Adipose tissue (tissue), 3 donors: ENCODE data around the gene EBI3. TPM values are rescaled to one million over a fixed set of nuclear protein-coding genes. Genes with fewer than 3 reads are reported as not detected.
"Not testable (repeated sequence)": the region's sequence is repeated elsewhere in the genome, so short reads cannot be mapped to it uniquely, and the experiment has no call there.

Experiments used
- H3K27ac ChIP-seq: one replicate; pipeline ENCODE4 v1.5.1; 2013; ENCODE audit warnings: low read depth, low read length
- WGBS, 3 donors: extraction: QIAGEN DNeasy Blood & Tissue Kit; methylation state at CpG; one replicate each; pipeline ENCODE4 v1.1.7; 2013; 5-methylcytosine and 5-hydroxymethylcytosine counted together
- polyA plus RNA-seq, 3 donors: library from polyadenylated mRNA; stranded (reverse); fragments of 200-250 nt; gene quantifications; one replicate each; pipeline ENCODE4 v1.2.3, GENCODE V29; 2013
- donor health status: healthy with polysubstance abuse.
- donor health status: Bipolar disorder and iron deficiency.
- donor health status: healthy.

EBI3 gene
- polyA plus RNA-seq, 3 donors, result 1.4 to 3.5 (median 3.0) TPM

DNA sequence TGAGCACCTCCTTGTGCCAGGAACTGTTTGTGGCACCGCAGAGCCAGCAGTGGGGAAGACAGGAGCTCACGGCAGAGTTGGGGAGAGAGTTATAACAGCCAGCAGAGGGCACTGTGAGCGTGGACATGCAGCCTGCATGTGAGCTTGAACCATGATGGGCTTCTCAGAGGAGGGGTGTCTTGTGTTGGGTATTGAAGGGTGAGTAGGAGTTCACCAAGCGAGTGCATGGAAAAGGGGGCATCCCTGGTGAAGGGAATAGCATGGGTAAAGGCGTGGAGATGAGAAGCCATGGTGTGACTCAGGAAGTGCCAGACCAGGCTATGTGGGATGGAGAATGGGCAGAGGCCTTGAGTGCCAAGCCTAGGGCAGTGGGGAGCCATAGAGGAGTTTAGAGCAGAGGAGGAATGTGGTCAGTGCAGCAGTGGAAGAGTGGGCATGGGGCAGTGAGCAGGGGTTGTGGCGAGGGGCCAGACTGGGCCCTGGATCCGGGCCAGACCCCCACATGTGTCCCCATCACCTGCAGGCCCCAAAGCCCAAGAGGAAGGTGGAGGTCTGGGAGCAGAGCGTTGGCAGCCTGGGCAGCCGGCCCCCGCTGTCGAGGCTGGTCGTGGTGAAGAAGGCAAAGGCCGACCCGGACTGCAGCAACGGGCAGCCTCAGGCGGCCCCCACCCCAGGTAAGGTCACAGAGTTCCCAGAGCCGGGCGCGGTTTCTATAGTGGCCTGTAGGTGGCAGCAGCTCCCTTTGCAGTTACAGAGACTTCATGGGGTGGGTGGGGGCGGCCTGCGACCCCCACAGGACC lies 38.0 kb downstream of the EBI3 start:
- no peak overlapping the region for H3K27ac ChIP-seq
- 42 to 47% (median 42%) methylated on average over 19 to 21 of the region's 21 CpGs for WGBS, 3 donors

DNA sequence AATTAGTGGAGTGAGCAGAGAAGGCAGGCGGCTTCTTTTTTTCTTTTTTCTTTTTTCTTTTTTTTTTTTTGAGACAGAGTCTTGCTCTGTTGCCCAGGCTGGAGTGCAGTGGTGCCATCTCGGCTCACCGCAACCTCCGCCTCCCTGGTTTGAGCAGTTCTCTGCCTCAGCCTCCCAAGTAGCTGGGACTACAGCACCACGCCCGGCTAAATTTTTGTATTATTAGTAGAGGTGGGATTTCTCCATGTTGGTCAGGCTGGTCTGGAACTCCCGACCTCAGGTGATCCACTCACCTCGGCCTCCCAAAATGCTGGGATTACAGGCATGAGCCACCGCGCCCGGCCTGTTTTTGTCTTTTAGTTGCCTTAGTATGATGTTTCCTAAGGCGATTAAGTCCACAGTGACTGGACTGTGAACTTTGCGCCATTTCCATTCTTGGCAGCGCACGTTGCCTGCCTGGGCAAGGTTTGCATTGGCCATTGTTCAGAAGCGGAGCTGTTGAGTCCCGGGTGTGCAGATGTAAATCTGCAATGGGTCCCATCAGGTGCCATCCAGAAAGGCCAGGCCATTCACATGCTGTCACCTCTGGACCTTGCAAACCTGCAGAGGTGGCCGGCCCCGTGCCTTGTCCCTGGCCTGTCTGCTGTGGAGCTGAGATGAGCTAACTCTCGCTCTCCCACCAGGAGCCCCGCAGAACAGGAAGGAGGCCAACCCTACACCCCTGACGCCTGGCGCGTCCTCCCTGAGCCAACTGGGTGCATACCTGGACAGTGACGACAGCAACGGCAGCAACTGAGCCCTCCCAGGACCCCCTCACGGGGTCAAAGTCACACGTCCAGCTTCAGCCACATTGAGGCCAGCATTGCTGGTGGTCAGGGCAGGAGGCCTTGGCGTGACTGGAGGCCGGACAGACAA lies 38.8 kb downstream of the EBI3 start:
- 74 to 89% (median 88%) methylated on average over 30 of the region's 30 CpGs for WGBS, 3 donors
- no peak overlapping the region for H3K27ac ChIP-seq

DNA sequence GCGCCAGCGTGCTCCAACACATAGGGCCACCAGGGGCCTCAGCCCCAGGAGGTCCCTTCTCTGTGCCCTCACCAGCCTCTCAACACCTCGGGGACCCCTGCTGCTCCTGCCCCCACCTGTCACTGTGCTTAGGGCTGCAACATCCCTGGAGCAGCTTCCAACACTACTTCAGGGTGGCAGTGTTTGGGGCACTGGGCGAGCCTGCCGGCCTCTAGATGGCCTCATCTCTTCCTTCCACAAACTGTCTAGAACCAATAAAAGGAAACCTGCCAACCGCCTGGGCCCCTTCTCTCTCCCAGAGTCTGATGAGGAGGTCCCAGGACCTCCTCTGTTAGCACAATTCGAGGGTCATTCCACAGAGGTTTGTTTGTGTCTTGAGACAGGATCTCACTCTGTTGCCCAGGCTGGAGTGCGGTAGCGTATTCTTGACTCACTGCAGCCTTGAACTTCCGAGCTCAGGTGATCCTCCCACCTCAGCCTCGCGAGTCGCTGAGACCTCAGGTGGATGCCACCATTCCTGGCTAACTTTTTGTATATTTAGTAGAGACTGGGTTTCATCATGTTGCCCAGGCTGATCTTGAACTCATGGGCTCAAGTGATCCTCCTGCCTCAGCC lies 39.6 kb downstream of the EBI3 start:
- H3K27ac ChIP-seq, result no peak overlapping the region
- 85 to 89% (median 85%) methylated on average over 13 of the region's 13 CpGs for WGBS, 3 donors

DNA sequence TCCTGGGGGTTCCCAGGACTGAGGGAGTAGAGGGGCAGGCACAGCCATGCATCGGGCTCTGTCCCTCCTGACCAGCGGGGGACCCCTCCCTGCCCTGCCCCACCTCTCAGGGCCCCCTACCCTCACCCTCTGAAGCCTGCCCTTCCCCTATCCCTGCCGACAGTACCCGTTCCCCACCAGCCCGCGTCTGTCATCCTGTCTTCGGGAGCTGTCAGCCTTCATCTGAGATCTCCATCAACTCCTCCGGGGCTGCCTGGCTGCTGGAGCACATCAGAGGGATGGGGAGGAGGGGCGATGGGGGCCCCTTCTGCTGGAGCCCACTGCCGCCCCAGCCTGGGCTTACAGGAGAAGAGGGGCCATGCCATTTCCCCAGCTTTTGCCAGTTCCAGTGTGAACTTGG lies 43.6 kb downstream of the EBI3 start:
- no peak overlapping the region for H3K27ac ChIP-seq
- WGBS, 3 donors, result 74 to 80% (median 75%) methylated on average over 10 of the region's 10 CpGs

DNA sequence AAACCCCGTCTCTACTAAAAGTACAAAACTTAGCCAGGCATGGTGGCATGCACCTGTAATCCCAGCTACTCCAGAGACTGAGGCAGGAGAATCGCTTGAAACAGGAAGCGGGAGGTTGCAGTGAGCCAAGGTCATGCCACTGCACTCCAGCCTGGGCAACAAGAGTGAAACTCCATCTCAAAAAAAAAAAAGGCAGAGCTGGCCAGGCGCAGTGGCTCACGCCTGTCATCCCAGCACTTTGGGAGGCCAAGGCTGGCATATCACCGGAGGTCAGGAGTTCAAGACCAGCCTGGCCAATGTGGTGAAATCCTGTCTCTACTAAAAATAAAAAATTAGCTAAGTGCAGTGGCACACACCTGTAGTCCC lies 45.0 kb downstream of the EBI3 start:
- 66 to 88% (median 86%) methylated on average over 6 of the region's 6 CpGs for WGBS, 3 donors
- not testable (repeated sequence) for H3K27ac ChIP-seq

DNA sequence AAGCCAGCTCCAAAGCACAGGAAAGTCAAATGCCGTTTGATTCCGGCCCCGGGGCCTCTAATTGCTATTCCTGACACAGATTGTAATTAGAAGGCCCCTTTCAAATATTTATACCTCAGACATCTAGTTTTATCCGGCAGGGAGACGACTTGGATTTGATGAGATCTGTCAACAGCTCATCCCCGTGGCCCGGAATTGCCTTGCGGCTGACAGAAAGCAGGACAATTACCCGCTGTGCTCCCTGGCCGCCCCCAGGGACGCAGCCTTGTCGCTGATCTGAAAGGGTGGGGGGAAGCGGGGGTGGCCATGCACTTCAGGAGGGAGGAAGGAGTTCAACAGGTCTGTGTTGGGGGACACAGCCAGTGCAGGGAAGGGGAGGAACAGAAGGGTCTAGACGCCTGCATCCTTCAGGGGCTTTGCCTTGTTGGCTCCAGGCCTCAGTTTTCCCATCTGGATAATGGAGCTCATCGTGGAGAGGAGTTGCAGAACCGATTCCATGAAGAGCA lies 47.9 kb downstream of the EBI3 start:
- WGBS, 3 donors, result 28 to 54% (median 52%) methylated on average over 16 of the region's 16 CpGs
- H3K27ac ChIP-seq, result no peak overlapping the region

DNA sequence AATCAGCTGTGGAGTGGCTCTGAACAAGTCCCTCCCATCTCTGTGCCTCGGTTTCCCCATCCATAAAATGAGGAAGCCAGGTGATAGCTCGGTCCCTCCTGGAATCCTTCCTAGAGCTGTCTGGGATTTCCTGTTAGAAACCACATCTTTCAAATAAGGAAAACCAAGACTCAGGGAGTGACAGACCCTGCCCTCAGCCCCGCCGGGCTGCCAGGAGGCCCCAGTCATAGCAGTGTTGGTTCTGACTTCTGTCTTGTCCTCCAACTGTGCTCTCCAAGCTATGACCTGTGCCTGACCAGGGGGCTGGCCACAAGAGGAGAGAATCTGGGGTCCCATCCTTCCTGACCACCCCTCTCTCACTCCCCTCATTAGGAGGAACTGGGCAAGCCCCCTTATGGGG lies 48.7 kb downstream of the EBI3 start:
- 19 to 27% (median 27%) methylated on average over 4 of the region's 4 CpGs for WGBS, 3 donors

DNA sequence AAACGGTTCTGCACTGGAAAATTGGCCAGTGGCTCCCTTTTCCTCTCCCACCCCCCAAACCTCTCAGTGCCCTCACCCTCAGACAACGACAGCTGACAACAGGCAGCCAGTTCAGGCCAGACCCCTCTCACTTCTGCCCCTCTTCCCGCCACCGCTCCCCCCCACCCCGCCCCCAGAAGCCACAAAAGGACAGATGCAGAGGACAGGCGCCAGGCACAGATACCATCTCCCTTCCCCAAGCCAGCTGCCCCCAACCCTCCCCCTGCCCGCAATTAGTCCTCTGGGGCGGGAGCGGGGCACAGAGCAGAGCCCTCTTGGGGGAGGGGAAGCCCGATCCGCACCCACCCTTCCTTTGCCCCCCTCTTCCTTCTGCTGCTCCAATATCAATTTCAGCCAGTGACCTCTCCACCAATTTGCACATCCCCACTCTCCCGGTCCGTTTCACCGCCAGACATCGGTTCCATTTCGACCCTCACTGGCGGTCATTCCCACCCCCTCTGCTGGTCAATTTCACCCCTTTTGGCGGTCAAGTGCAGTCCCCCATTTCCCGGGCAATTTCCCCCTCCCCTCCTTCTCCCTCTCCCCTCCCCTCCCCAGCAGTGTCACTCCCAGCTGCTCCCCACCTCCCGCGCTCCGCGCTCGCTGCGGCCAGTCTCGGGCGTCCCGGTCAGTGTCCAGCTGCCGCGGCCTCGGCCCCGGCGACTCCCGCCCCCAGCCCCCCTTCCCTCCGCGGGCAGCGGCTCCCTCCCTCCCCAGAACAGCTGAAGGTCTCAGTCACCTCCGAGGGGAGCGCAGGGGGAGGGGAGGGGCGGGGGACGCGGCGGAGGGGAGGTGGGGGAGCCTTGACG lies 49.3 kb downstream of the EBI3 start, which contains the start of gene SHD:
Gene SHD (plus strand): TSS at position 848 of the 848 bp plus-strand sequence. CDS start 798 bp downstream, outside the sequence.
- 1 to 4% (median 2%) methylated on average over 37 to 44 of the region's 44 CpGs for WGBS, 3 donors
- H3K27ac ChIP-seq, result no peak within 1 kb of the TSS

More for the DNA sequence above, 48.7 kb downstream of the EBI3 start:
- no peak overlapping the region for H3K27ac ChIP-seq

DNA sequence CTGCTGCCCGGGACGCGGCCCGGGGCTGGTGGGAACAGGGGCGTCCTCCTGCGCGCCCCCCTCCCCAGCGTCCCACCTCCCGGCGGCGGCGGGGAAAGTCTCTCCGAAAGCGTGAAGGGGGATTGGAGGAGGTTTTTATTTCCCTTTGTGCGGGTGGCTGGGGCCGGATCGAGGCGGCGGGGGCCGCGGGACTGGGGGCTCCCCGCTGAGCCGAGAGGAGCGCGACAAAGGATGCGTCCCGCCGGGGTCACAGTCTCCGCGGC lies 49.9 kb downstream of the EBI3 start:
- WGBS, 3 donors, result 0 to 2% (median 0%) methylated on average over 22 to 29 of the region's 30 CpGs
- H3K27ac ChIP-seq, result no peak overlapping the region

DNA sequence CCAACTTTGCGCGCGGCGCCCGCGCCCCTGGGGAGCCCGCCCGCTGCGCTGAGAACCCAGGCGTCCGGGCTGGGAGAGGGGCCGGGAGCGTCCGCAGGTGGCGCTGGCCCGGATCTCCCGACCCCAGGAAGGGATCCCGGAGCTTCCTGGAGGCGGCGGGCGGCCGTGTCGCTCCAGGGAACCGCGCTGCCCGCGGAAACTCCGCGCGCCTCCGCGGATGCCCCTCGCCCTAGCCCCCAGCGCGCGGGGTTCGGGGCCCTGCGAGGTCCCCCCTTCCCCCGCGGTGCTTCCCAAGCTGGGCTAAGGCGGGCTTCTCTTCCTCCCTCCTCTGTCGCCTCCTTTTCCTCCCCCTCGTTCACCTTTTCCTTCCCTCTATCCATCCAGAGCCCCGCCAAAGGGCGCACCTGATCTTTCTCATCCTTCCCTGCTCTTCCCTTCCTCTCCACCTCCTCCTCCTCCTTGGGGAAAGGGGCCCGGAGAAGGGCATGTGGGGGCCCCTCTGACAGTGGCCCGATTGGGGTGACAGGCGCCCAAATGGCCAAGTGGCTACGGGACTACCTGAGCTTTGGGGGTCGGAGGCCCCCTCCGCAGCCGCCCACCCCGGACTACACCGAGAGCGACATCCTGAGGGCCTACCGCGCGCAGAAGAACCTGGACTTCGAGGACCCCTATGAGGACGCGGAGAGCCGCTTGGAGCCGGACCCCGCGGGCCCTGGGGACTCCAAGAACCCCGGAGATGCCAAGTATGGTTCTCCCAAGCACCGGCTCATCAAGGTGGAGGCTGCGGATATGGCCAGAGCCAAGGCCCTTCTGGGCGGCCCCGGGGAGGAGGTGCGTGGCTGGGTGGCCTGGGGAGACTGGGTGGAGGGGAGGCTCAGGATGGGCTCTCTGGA lies 50.5 kb downstream of the EBI3 start:
- WGBS, 3 donors, result 2 to 3% (median 3%) methylated on average over 40 to 71 of the region's 71 CpGs
- H3K27ac ChIP-seq, result no peak overlapping the region

DNA sequence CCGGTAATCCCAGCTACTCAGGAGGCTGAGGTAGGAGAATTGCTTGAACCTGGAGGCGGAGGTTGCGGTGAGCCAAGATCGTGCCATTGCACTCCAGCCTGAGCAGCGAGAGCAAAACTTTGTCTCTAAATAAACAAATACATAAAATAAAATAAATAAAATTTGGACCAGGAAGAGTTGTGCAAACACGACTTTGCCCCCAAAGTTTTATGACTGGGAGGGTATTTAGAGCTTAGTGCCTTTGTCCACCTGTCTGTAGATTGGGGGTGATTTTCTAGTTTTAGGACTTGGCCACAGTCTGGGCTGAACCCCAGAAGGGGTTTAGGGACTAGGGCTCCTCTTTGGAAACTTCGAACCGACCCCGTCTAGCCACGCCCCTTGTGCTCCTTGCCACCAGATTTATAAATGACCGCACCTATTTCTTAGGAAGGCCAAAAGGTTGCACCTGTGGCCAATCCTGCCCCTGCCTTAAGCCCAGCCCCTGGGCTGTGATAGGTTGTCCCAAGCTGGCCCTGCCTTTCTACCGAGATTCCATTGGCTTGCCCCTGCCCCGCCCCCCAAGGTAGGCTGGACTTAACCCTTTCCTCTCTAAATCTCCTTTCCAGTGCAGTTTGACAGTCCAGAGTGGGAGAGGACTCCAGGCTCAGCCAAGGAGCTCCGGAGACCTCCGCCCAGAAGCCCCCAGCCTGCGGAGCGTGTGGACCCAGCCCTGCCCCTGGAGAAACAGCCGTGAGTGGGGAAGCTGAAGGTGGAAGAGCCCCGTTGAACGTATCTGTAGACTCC lies 55.0 kb downstream of the EBI3 start:
- 33 to 52% (median 36%) methylated on average over 20 of the region's 20 CpGs for WGBS, 3 donors
- no peak overlapping the region for H3K27ac ChIP-seq

DNA sequence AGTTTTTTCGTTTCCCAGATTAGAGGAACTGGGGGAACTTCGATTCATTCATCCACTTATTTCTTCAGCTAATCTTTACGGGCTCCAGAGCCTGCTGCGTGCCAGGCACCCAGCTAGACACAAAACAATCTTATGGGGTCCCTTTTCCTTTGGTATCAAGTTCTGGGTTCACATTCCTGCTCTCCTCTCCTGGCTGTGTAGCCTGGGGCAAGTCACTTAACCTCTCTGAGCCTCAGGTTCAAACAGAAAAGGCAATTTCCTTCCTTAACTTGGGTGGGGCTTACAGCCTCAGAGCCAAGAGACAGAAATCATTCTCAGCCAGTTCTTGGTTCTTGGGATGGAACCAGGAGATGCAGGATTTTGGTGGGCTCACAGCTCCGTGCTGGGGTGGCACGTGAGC lies 55.7 kb downstream of the EBI3 start:
- no peak overlapping the region for H3K27ac ChIP-seq
- WGBS, 3 donors, result 66 to 76% (median 73%) methylated on average over 6 of the region's 6 CpGs

DNA sequence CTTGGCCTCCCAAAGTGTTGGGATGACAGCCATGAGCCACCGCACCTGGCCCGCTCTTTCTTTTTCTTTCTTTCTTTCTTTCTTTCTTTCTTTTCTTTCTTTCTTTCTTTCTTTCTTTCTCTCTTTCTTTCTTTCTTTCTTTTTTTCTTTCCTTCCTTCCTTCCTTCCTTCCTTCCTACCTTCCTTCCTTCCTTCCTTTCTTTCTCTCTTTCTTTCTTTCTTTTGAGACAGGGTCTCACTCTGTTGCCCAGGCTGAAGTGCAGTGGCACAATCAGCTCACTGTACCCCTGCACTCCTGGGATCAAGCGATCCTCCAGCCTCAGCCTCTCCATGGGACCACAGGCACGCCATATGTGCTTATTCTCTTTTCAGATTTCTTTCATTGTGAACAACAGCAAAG lies 56.8 kb downstream of the EBI3 start:
- H3K27ac ChIP-seq, result not testable (repeated sequence)
- 74 to 90% (median 88%) methylated on average over 4 of the region's 4 CpGs for WGBS, 3 donors
